Smooth muscle cell (in vitro differentiated cells): ENCODE measurements around the gene ENGASE. TPM values are rescaled to one million over a fixed set of nuclear protein-coding genes. Genes with fewer than 3 reads are reported as not detected.

Experiments used
- DNase-seq: peaks from one replicate; lab custom pipeline; 2025; ENCODE audit not compliant: unreplicated experiment; lab: John Stamatoyannopoulos, UW
- H2AFZ ChIP-seq: fragments of 200-600 bp; sonication (generic); 2 replicates; pipeline ENCODE4 v1.6.0; 2016; ENCODE audit warnings: antibody characterized with exemption, low read depth, mild to moderate bottlenecking
- H3F3A ChIP-seq: fragments of 200-600 bp; sonication (generic); 2 replicates; pipeline ENCODE4 v1.6.0; 2017; ENCODE audit warnings: antibody characterized with exemption, low read depth
- H3K27ac ChIP-seq: fragments of 200-600 bp; sonication (generic); 2 replicates; pipeline ENCODE4 v1.5.1; 2016; ENCODE audit warnings: low read depth, mild to moderate bottlenecking
- H3K27me3 ChIP-seq: fragments of 200-600 bp; sonication (generic); 2 replicates; pipeline ENCODE4 v1.6.1; 2016; ENCODE audit warnings: low read depth, mild to moderate bottlenecking
- H3K36me3 ChIP-seq: fragments of 200-600 bp; sonication (generic); 2 replicates; pipeline ENCODE4 v1.5.1; 2016; ENCODE audit warnings: low read depth
- H3K4me1 ChIP-seq: fragments of 200-600 bp; sonication (generic); 2 replicates; pipeline ENCODE4 v1.5.1; 2016; ENCODE audit warnings: low read depth
- H3K4me2 ChIP-seq: fragments of 200-600 bp; sonication (generic); 2 replicates; pipeline ENCODE4 v1.6.0; 2016; ENCODE audit warnings: mild to moderate bottlenecking
- H3K4me3 ChIP-seq: fragments of 200-600 bp; sonication (generic); 2 replicates; pipeline ENCODE4 v1.5.1; 2016; ENCODE audit warnings: mild to moderate bottlenecking
- H3K79me2 ChIP-seq: fragments of 200-600 bp; sonication (generic); 2 replicates; pipeline ENCODE4 v1.6.0; 2016; ENCODE audit warnings: low read depth, mild to moderate bottlenecking
- H3K9ac ChIP-seq: fragments of 200-600 bp; sonication (generic); 2 replicates; pipeline ENCODE4 v1.6.0; 2016; ENCODE audit warnings: low read depth
- H3K9me3 ChIP-seq: fragments of 200-600 bp; sonication (generic); replicated peaks from 2 replicates; pipeline ENCODE4 v1.5.1; 2016; ENCODE audit warnings: low read depth
- H4K20me1 ChIP-seq: fragments of 200-600 bp; sonication (generic); 2 replicates; pipeline ENCODE4 v1.6.0; 2016; ENCODE audit warnings: low read depth
- CTCF ChIP-seq: fragments of 200-600 bp; sonication (generic); IDR thresholded peaks from 2 replicates; pipeline ENCODE4 v1.5.1; 2017; ENCODE audit warnings: borderline replicate concordance, mild to moderate bottlenecking, antibody characterized with exemption; ENCODE audit not compliant: insufficient read depth, poor library complexity, severe bottlenecking
- WGBS: methylation state at CpG from one replicate; pipeline ENCODE4 v1.1.7; 2016; ENCODE audit warnings: low lambda C conversion rate; 5-methylcytosine and 5-hydroxymethylcytosine counted together
- polyA plus RNA-seq: library from polyadenylated mRNA; unstranded; fragments of >200 nt; fragmentation: Nextera tagmentation; extraction: Ambion mirVana; gene quantifications from 2 replicates; pipeline ENCODE4 v1.2.1, GENCODE V29; 2016
- total RNA-seq: library from RNA; depleted of rRNA; stranded (reverse); fragments of >200 nt; gene quantifications from 2 replicates; pipeline ENCODE4 v1.2.3, GENCODE V29; 2014

The ENGASE gene
- total and polyA plus RNA-seq, 2 experiments from 2014 or later, result 3.8 to 9.6 TPM

GRCh38 chr17:79054200-79054960, 20.2 kb upstream of the ENGASE start:
- Histone ChIP-seq H3K9me3 (peaks cover 7% of the 10 kb centered on the region), H3F3A (no peaks in the 10 kb centered on the region), H3K4me2 (no peak overlapping the region), H3K79me2 (no peaks in the 10 kb centered on the region), H3K27ac (no peak overlapping the region), H3K36me3 (no peaks in the 10 kb centered on the region), H3K4me1 (no peaks in the 10 kb centered on the region), H3K27me3 (no peaks in the 10 kb centered on the region), H4K20me1 (no peaks in the 10 kb centered on the region), H3K4me3 (no peak overlapping the region), H3K9ac (no peak overlapping the region), H2AFZ (no peak overlapping the region)
- TF ChIP-seq CTCF, result no peak
- DNase-seq, result no peak
- WGBS, result 65% methylated on average over 2 of the region's 2 CpGs

GRCh38 chr17:79055197-79055596, 19.4 kb upstream of the ENGASE start:
- no peaks in the 10 kb centered on the region for H3F3A ChIP-seq
- TF ChIP-seq CTCF, result no peak
- no peaks in the 10 kb centered on the region for H3K27me3 ChIP-seq
- no peak overlapping the region for H3K4me3 ChIP-seq
- H3K4me1 ChIP-seq, result no peaks in the 10 kb centered on the region
- H3K4me2 ChIP-seq, result no peak overlapping the region
- H3K36me3 ChIP-seq, result no peaks in the 10 kb centered on the region
- H3K9ac ChIP-seq, result no peak overlapping the region
- no peaks in the 10 kb centered on the region for H3K79me2 ChIP-seq
- no peak overlapping the region for H2AFZ ChIP-seq
- DNase-seq, result no peak
- 89% methylated on average over 5 of the region's 5 CpGs for WGBS
- no peaks in the 10 kb centered on the region for H4K20me1 ChIP-seq
- H3K9me3 ChIP-seq, result peaks cover 7% of the 10 kb centered on the region
- no peak overlapping the region for H3K27ac ChIP-seq

- WGBS, result 89% methylated on average over 10 of the region's 10 CpGs
Observed at GRCh38 chr17:79057737-79058385, 16.8 kb upstream of the ENGASE start.

More at GRCh38 chr17:79057737-79058385, 16.8 kb upstream of the ENGASE start:
- no peak overlapping the region for H3K4me3 ChIP-seq
- no peak overlapping the region for H3K4me2 ChIP-seq
- no peak for DNase-seq
- H3K9me3 ChIP-seq, result peaks cover 7% of the 10 kb centered on the region
- no peaks in the 10 kb centered on the region for H3K79me2 ChIP-seq
- H3K27ac ChIP-seq, result no peak overlapping the region
- no peak for TF ChIP-seq CTCF
- H3K27me3 ChIP-seq, result no peaks in the 10 kb centered on the region
- H3K9ac ChIP-seq, result no peak overlapping the region
- no peaks in the 10 kb centered on the region for H3F3A ChIP-seq
- no peaks in the 10 kb centered on the region for H3K36me3 ChIP-seq
- H4K20me1 ChIP-seq, result no peaks in the 10 kb centered on the region
- no peaks in the 10 kb centered on the region for H3K4me1 ChIP-seq
- H2AFZ ChIP-seq, result no peak overlapping the region
